Mucosa of descending colon (tissue), 3 donors: ENCODE data around the gene LAMTOR4. TPM values are rescaled to one million over a fixed set of nuclear protein-coding genes. Genes with fewer than 3 reads are reported as not detected.
A peak's percentile ranks its signal among the peaks of the same experiment; 100 is the strongest.

ENCODE experiments used
- ATAC-seq: fragments of 200-7000 bp; cut with Tn5 transposase; one replicate; pipeline ENCODE4 v1.9.1; 2020; ENCODE audit warnings: mild to moderate bottlenecking, moderate library complexity
- DNase-seq, 3 donors: peaks; one replicate each; pipeline ENCODE4 v3.0.0-alpha.2; 2020
- H3K36me3 ChIP-seq: fragments of 200-600 bp; one replicate; pipeline ENCODE4 v1.8.0; 2021; ENCODE audit warnings: low read depth, mild to moderate bottlenecking
- H3K4me1 ChIP-seq: fragments of 200-600 bp; one replicate; pipeline ENCODE4 v1.8.0; 2021; ENCODE audit warnings: low read depth, mild to moderate bottlenecking
- H3K4me3 ChIP-seq: fragments of 200-600 bp; one replicate; pipeline ENCODE4 v1.8.0; 2021; ENCODE audit warnings: mild to moderate bottlenecking
- H3K9me3 ChIP-seq: fragments of 200-600 bp; one replicate; pipeline ENCODE4 v1.8.0; 2021; ENCODE audit warnings: mild to moderate bottlenecking
- intact Hi-C, 2 donors: fragments of 100-400 bp; cut with DNase I in 1 of 2; cut with micrococcal nuclease in 1 of 2; formaldehyde crosslinking; loops; one replicate each; pipeline versions ENCODE4 v1.11.0 to v1.11.1; 2022; cut with DNase I, micrococcal nuclease
- total RNA-seq, 3 donors: library from RNA; stranded (reverse); fragmentation: NEBNext Ultra II Directional in 2 of 3; extraction: Animal tissue kit (Norgen Biotek cat#: 25700) in 2 of 3; gene quantifications; one replicate each; pipeline versions ENCODE4 v1.2.1 to v1.2.4, GENCODE V29; 2021 to 2023
- TF ChIP-seq, protein P1 (sequence below): fragments of 200-600 bp; IDR thresholded peaks from one replicate; pipeline ENCODE4 v1.8.0; 2022; ENCODE audit warnings: antibody characterized with exemption, mild to moderate bottlenecking
- donor health status: DM: no; HTN: no; CAD: no; lungs with moderate emphysema.
- donor health status: DM: no; HTN: no; CAD: no.
- donor health status: DM: no; HTN: yes; CAD: no.

LAMTOR4 gene
- total RNA-seq, 3 donors from 2014 or later = 135 to 221 (median 187) TPM

- DNase-seq = peak in 1 of 3 donors; percentile 49
- TF ChIP-seq, protein P1, sequence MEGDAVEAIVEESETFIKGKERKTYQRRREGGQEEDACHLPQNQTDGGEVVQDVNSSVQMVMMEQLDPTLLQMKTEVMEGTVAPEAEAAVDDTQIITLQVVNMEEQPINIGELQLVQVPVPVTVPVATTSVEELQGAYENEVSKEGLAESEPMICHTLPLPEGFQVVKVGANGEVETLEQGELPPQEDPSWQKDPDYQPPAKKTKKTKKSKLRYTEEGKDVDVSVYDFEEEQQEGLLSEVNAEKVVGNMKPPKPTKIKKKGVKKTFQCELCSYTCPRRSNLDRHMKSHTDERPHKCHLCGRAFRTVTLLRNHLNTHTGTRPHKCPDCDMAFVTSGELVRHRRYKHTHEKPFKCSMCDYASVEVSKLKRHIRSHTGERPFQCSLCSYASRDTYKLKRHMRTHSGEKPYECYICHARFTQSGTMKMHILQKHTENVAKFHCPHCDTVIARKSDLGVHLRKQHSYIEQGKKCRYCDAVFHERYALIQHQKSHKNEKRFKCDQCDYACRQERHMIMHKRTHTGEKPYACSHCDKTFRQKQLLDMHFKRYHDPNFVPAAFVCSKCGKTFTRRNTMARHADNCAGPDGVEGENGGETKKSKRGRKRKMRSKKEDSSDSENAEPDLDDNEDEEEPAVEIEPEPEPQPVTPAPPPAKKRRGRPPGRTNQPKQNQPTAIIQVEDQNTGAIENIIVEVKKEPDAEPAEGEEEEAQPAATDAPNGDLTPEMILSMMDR = no peak
- intact Hi-C loops = no loop called here
These were observed 25.2 kb downstream of the LAMTOR4 start for GRCh38 chr7:100173806-100174495.

DNA sequence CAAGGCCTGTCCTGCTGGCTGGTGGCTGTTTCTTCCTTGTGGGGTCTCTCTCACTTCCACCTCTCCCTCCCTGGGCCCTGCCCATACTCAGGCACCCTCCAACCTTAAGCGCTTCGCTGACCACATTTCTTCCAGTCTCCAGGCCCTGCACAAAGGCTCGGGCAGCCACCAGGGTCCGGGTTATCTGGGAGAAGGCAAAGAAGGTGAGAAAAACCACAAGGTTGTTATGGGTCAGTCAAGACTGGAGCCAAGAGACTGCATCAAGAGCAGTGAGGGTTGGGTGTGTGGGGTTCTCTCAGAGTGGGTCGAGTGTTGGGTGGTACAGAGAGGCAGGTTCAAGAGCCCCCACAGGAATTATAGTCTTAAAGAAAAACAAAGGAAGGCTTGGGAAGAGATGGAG, 25.9 kb downstream of the LAMTOR4 start:
- intact Hi-C loops = no loop called here
- peak in 1 of 3 donors; percentile 22 for DNase-seq
- Histone ChIP-seq H3K36me3 (no peaks in the 10 kb centered on the region), H3K9me3 (no peaks in the 10 kb centered on the region), H3K4me3 (no peak overlapping the region), H3K4me1 (peaks cover 3% of the 10 kb centered on the region)
- ATAC-seq = no peak
- TF ChIP-seq, protein P1 = no peak

More at GRCh38 chr7:100173806-100174495, 25.2 kb downstream of the LAMTOR4 start:
- Histone ChIP-seq H3K36me3 (no peaks in the 10 kb centered on the region), H3K4me3 (no peak overlapping the region), H3K4me1 (peaks cover 9% of the 10 kb centered on the region), H3K9me3 (no peaks in the 10 kb centered on the region)
- ATAC-seq = no peak

DNA sequence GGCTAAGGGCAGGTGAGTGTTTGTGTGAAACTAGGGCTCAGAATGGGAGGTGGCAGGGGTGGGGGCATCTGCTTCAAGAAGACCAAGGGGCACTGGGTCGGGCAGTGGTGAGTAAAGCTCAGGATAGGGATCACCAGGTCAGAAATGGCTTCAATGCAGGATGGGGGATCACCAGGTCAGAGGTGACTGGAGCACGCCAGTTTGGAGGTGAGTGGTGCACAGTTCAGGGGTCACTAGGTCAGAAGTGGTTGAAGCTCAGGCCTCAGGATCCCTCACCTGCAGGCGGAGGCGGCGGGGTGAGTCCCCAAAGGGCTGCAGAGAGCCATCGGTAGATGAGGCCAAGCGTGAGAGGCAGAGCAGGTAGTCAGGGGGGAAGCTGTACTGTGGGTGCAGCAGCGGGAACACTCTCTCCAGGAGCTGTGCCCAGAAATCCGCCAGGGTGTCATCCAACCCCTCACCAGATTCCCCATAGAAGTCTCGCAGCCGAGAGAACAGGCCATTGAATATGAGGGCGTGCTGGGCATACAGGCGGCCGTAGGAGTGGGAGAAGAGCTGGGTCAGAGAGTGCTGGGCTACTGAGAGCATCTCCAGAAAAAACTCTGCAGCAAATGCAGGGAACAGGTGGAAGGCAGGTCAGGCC, 26.7 kb downstream of the LAMTOR4 start:
- ATAC-seq = no peak
- intact Hi-C loops = no loop called here
- H3K9me3 ChIP-seq = no peaks in the 10 kb centered on the region
- peak in 1 of 3 donors; percentile 49 for DNase-seq
- no peaks in the 10 kb centered on the region for H3K36me3 ChIP-seq
- TF ChIP-seq, protein P1 = no peak
- H3K4me1 ChIP-seq = peaks cover 3% of the 10 kb centered on the region
- no peak overlapping the region for H3K4me3 ChIP-seq

DNA sequence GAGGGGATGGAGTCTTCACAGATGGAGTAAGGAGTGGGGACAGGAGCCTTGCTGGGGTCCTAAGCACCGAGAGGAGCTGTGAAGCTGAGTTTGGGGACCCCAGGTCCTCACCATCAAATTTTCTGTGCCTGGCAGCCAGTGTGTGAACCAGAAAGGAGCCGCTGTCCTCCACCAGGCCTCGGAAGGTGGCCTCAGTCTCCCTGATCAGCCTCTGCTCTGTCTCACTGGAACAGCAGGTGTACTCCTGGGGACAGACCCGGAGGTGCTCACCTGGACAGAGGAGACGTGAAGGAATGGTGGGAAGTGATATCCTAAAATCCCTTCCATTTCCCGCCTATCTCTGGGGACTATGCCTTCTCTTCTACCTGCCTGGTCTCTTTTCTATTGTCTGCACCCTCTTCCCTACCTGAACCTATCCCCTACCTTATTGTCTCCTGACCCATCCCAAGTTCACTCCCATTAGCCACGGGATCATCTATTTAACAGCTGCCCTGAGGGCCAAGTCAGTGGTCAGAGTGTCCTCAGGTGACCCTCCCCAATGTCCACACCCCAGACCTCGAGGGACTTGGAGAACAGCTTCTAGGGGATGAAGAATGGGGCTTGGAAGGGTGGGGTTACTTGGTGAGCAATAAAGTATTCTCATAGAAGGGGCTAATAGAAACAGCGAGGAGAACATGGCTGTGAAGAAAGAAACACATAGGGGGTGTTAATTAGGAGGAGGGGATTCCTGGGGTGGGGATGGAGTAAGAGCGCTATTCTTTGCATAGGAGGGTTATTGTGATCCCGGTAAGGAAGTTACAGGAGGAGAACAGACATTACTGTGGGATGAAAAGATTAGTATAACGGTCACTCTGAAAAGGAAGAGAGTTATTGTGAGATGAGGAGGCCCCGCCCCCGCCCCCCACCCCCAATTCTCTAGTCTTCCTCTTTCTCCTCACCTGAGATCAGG, 27.7 kb downstream of the LAMTOR4 start:
- Histone ChIP-seq H3K4me1 (peaks cover 3% of the 10 kb centered on the region), H3K9me3 (no peaks in the 10 kb centered on the region), H3K36me3 (no peaks in the 10 kb centered on the region), H3K4me3 (no peak overlapping the region)
- TF ChIP-seq, protein P1 = no peak
- intact Hi-C loops = no loop called here
- ATAC-seq (no peak), DNase-seq (no peak)
